Measurements from ENCODE around the gene SETD5. TPM values are rescaled to one million over a fixed set of nuclear protein-coding genes. Genes with fewer than 3 reads are reported as not detected.

SETD5 gene
- total RNA-seq, 1 donor from 2014 or later = 233 TPM

DNA sequence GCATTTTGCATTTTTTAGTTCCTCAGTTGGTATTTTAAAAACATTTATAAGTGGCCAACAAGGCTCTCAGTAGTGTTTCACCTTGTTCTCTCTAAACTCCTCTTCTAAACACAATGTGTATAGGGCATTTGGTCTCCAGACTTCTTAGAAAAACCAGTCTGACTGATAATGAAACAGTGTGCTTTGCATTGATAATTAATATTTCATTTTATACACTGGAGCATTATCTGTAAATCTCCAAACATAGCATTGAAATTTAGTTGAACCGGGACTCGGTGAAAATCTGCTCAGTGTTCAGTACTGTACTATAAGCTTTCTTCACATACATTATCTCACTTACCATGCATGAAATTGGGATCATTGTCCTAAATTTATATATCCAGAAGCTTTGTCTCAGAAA, 53.6 kb downstream of the SETD5 start:
- Mint-ChIP-seq H3K4me1 (ENCODE audit: low read depth) (no peaks in the 10 kb centered on the region), H3K36me3 (ENCODE audit: insufficient read depth) (peaks cover 34% of the 10 kb centered on the region), H3K4me3 (ENCODE audit: low read depth) (no peak overlapping the region), H3K27ac (no peak overlapping the region), H3K9me3 (ENCODE audit: low read depth) (no peaks in the 10 kb centered on the region), H3K27me3 (no peaks in the 10 kb centered on the region)
- TF ChIP-seq, protein P1, sequence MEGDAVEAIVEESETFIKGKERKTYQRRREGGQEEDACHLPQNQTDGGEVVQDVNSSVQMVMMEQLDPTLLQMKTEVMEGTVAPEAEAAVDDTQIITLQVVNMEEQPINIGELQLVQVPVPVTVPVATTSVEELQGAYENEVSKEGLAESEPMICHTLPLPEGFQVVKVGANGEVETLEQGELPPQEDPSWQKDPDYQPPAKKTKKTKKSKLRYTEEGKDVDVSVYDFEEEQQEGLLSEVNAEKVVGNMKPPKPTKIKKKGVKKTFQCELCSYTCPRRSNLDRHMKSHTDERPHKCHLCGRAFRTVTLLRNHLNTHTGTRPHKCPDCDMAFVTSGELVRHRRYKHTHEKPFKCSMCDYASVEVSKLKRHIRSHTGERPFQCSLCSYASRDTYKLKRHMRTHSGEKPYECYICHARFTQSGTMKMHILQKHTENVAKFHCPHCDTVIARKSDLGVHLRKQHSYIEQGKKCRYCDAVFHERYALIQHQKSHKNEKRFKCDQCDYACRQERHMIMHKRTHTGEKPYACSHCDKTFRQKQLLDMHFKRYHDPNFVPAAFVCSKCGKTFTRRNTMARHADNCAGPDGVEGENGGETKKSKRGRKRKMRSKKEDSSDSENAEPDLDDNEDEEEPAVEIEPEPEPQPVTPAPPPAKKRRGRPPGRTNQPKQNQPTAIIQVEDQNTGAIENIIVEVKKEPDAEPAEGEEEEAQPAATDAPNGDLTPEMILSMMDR (IDR thresholded peaks at IDR 0.05; ENCODE audit: unreplicated experiment) = no peak
- DNase-seq (ENCODE audit: low spot score, unreplicated experiment) = no peak

DNA sequence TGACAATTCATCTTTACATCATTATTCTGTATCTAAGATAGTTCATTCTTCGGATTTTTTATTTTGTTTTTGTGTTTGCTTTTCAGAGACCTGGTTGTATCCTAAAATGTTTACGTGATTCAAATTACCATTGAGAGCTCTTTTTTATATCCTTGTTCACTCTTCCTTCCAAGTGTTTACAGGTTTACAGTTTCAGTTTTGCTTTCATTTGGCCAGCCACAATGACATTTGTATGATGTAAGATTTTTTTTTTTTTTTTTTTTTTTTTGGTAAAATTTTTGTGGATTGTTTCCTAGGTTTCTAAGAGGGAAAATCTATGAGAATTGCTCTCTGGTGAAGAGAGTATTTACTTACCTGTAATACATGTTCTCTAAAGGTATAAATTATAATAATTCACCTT, 55.0 kb downstream of the SETD5 start:
- no peaks in the 10 kb centered on the region for H3K9me3 Mint-ChIP-seq (ENCODE audit: low read depth)
- DNase-seq (ENCODE audit: low spot score, unreplicated experiment) = no peak
- no peaks in the 10 kb centered on the region for H3K4me1 Mint-ChIP-seq (ENCODE audit: low read depth)
- no peak overlapping the region for H3K4me3 Mint-ChIP-seq (ENCODE audit: low read depth)
- TF ChIP-seq, protein P1 (IDR thresholded peaks at IDR 0.05; ENCODE audit: unreplicated experiment) = no peak
- peaks cover 32% of the 10 kb centered on the region for H3K36me3 Mint-ChIP-seq (ENCODE audit: insufficient read depth)
- H3K27ac Mint-ChIP-seq = no peak overlapping the region
- no peaks in the 10 kb centered on the region for H3K27me3 Mint-ChIP-seq

DNA sequence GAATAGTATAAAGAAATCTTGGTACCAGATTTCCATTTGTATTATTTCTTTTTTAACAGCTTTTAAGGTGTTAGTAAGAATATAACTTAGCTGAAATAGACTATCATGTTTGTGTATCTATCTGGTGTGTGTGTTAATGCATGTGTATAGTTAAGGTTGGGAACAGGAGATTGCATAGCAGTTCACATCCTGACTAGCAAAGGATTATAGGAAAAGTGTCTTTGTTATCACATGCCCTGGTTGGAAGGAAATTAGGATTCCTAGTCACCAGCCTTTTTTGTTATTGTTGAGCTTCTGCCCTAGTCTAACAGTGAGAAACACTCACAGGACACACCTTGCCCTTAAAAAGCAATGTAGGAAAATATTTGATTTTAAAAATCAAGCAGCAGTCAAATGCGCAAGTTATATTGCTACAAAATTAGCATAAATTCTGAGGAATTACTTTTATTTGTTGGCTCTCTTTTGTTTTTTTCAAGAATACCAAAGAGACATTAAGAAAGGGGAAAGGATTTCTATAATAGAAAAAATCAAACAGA, 58.2 kb downstream of the SETD5 start:
- Mint-ChIP-seq H3K4me3 (ENCODE audit: low read depth) (no peak overlapping the region), H3K4me1 (ENCODE audit: low read depth) (no peaks in the 10 kb centered on the region), H3K27ac (no peak overlapping the region), H3K36me3 (ENCODE audit: insufficient read depth) (peaks cover 24% of the 10 kb centered on the region), H3K9me3 (ENCODE audit: low read depth) (no peaks in the 10 kb centered on the region), H3K27me3 (no peaks in the 10 kb centered on the region)
- DNase-seq (ENCODE audit: low spot score, unreplicated experiment) = no peak
- TF ChIP-seq, protein P1 (IDR thresholded peaks at IDR 0.05; ENCODE audit: unreplicated experiment) = no peak

DNA sequence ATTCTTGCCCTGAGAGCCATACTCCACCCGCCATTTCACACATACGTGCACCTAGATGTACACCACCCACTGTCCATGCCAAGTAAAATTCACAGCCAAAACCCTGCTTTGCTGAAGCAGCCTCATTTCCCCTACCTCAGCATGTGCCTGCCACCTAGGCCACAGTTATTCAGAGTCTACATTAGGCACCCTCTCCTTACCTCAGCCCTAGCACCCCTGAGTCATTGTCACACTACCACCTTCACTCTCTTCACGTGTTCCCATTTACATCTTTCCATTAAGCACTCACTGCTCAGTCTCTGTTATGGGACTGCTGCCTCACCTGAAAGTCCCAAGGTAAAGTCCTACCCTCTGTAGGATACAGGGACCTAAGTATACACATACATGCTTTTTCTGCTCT, 70.0 kb downstream of the SETD5 start:
- Mint-ChIP-seq H3K9me3 (ENCODE audit: low read depth) (no peaks in the 10 kb centered on the region), H3K27me3 (no peaks in the 10 kb centered on the region), H3K4me3 (ENCODE audit: low read depth) (no peak overlapping the region), H3K36me3 (ENCODE audit: insufficient read depth) (peaks cover 36% of the 10 kb centered on the region), H3K4me1 (ENCODE audit: low read depth) (no peaks in the 10 kb centered on the region), H3K27ac (no peak overlapping the region)
- TF ChIP-seq, protein P1 (IDR thresholded peaks at IDR 0.05; ENCODE audit: unreplicated experiment) = no peak
- DNase-seq (ENCODE audit: low spot score, unreplicated experiment) = no peak

DNA sequence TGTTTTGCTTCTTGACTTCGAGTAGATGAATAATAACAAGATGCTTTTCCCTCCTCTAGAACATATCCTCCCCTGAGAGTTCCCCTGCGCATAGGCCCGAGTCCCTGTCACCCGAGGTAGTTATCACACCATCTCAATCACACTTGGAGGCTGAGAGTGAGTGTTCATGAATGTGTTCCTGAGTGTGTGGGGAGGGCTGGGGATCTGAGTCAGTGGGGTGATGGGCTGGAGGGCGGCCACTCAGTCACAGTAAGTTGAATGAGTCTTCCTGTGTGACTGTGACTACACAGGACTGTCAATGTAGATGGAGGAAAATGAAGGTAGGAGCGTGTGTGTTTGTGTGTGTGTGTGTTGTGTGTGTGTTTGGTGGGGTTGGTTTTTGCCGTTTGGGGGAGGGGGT, 71.0 kb downstream of the SETD5 start:
- peak overlapping the region; percentile 81 for H3K27ac Mint-ChIP-seq

More for the DNA sequence above, 71.0 kb downstream of the SETD5 start:
- no peak for DNase-seq (ENCODE audit: low spot score, unreplicated experiment)
- TF ChIP-seq, protein P1 (IDR thresholded peaks at IDR 0.05; ENCODE audit: unreplicated experiment) = no peak
- Mint-ChIP-seq H3K27me3 (no peaks in the 10 kb centered on the region), H3K4me3 (ENCODE audit: low read depth) (no peak overlapping the region), H3K36me3 (ENCODE audit: insufficient read depth) (peaks cover 36% of the 10 kb centered on the region), H3K4me1 (ENCODE audit: low read depth) (no peaks in the 10 kb centered on the region), H3K9me3 (ENCODE audit: low read depth) (no peaks in the 10 kb centered on the region)

Measured in progenitor cell of endocrine pancreas (in vitro differentiated cells).